Liver (tissue), 9 donors: ENCODE results near the gene NCAPG2. TPM values are rescaled to one million over a fixed set of nuclear protein-coding genes. Genes with fewer than 3 reads are reported as not detected.

ENCODE experiments used
- DNase-seq: peaks from one replicate; pipeline ENCODE4 v3.0.0-alpha.2; 2017; ENCODE audit warnings: low spot score
- H3K27ac ChIP-seq, 2 donors: one replicate each; pipeline ENCODE4 v1.7.0; 2013; ENCODE audit warnings: inconsistent platforms in 2 of 2, low read length in 2 of 2, control low read depth in 1 of 2, low read depth in 1 of 2, mild to moderate bottlenecking in 1 of 2
- H3K27me3 ChIP-seq, 4 donors: one replicate each; pipeline versions ENCODE4 v1.6.1 to v1.7.0; 2013; ENCODE audit warnings: low read length in 3 of 4, inconsistent platforms in 1 of 4, mild to moderate bottlenecking in 1 of 4, moderate library complexity in 1 of 4; ENCODE audit not compliant: control insufficient read depth in 4 of 4, insufficient read depth in 4 of 4
- H3K36me3 ChIP-seq, 4 donors: one replicate each; pipeline versions ENCODE4 v1.6.1 to v1.7.0; 2013; ENCODE audit warnings: low read length in 3 of 4, mild to moderate bottlenecking in 3 of 4, low read depth in 1 of 4, moderate library complexity in 1 of 4; ENCODE audit not compliant: control insufficient read depth in 4 of 4, insufficient read depth in 3 of 4
- H3K4me1 ChIP-seq, 4 donors: one replicate each; pipeline versions ENCODE4 v1.6.1 to v1.7.0; 2013; ENCODE audit warnings: low read length in 3 of 4, mild to moderate bottlenecking in 3 of 4, moderate library complexity in 1 of 4; ENCODE audit not compliant: control insufficient read depth in 4 of 4, insufficient read depth in 4 of 4
- H3K4me3 ChIP-seq, 3 donors: one replicate each; pipeline versions ENCODE4 v1.6.1 to v1.7.0; 2013; ENCODE audit warnings: low read length in 3 of 3, control low read depth in 1 of 3, low read depth in 1 of 3, mild to moderate bottlenecking in 1 of 3
- H3K9ac ChIP-seq, 2 donors: one replicate each; pipeline ENCODE4 v1.7.0; 2013; ENCODE audit warnings: low read length in 2 of 2, mild to moderate bottlenecking in 2 of 2, moderate library complexity in 2 of 2, control low read depth in 1 of 2, low read depth in 1 of 2
- H3K9me3 ChIP-seq, 4 donors: one replicate each; pipeline versions ENCODE4 v1.6.1 to v1.7.0; 2013; ENCODE audit warnings: low read length in 3 of 4; ENCODE audit not compliant: control insufficient read depth in 4 of 4
- EGR1 ChIP-seq, 2 donors: IDR thresholded peaks; 2 replicates each; pipeline ENCODE4 v1.6.1; 2016 to 2018; ENCODE audit warnings: antibody characterized with exemption in 2 of 2, low read depth in 2 of 2
- FOXA1 ChIP-seq: IDR thresholded peaks from 2 replicates; pipeline ENCODE4 v1.6.1; 2016; ENCODE audit warnings: antibody characterized with exemption
- FOXA2 ChIP-seq: IDR thresholded peaks from 2 replicates; pipeline ENCODE4 v1.6.1; 2016; ENCODE audit warnings: antibody characterized with exemption
- GABPA ChIP-seq, 2 donors: IDR thresholded peaks in 1 of 2; conservative IDR thresholded peaks in 1 of 2; 2 replicates each; pipeline ENCODE4 v1.6.1; 2016; ENCODE audit warnings: antibody characterized with exemption in 2 of 2, mild to moderate bottlenecking in 1 of 2, moderate library complexity in 1 of 2
- HNF4A ChIP-seq, 2 donors: conservative IDR thresholded peaks; 2 replicates each; pipeline ENCODE4 v1.6.1; 2016; ENCODE audit warnings: antibody characterized with exemption in 2 of 2, mild to moderate bottlenecking in 2 of 2
- HNF4G ChIP-seq: IDR thresholded peaks from 2 replicates; pipeline ENCODE4 v1.6.1; 2016; ENCODE audit warnings: antibody characterized with exemption
- JUND ChIP-seq, 2 donors: IDR thresholded peaks; 2 replicates each; pipeline ENCODE4 v1.6.1; 2016; ENCODE audit warnings: antibody characterized with exemption in 2 of 2
- NR2F2 ChIP-seq: IDR thresholded peaks from 2 replicates; pipeline ENCODE4 v1.6.1; 2016; ENCODE audit warnings: antibody characterized with exemption
- RAD21 ChIP-seq, 2 donors: IDR thresholded peaks; 2 replicates each; pipeline ENCODE4 v1.6.1; 2016; ENCODE audit warnings: antibody characterized with exemption in 2 of 2, mild to moderate bottlenecking in 2 of 2
- RXRA ChIP-seq, 2 donors: IDR thresholded peaks; 2 replicates each; pipeline ENCODE4 v1.6.1; 2017 to 2018; ENCODE audit warnings: antibody characterized with exemption in 2 of 2, mild to moderate bottlenecking in 1 of 2
- SP1 ChIP-seq: IDR thresholded peaks from 2 replicates; pipeline ENCODE4 v1.6.1; 2018; ENCODE audit warnings: antibody characterized with exemption, mild to moderate bottlenecking
- TAF1 ChIP-seq: conservative IDR thresholded peaks from 2 replicates; pipeline ENCODE4 v1.6.1; 2016; ENCODE audit warnings: antibody characterized with exemption, mild to moderate bottlenecking
- YY1 ChIP-seq: IDR thresholded peaks from 2 replicates; pipeline ENCODE4 v1.6.1; 2016; ENCODE audit warnings: antibody characterized with exemption, mild to moderate bottlenecking
- WGBS: extraction: QIAGEN DNeasy Blood & Tissue Kit; methylation state at CpG from one replicate; pipeline ENCODE4 v1.1.7; 2013; 5-methylcytosine and 5-hydroxymethylcytosine counted together
- polyA plus RNA-seq, 2 donors: library from polyadenylated mRNA; stranded (reverse) in 1 of 2; unstranded in 1 of 2; fragments of 200-250 nt in 1 of 2; fragments of >200 nt in 1 of 2; fragmentation: Nextera tagmentation in 1 of 2; extraction: Ambion mirVana in 1 of 2; gene quantifications; one replicate each; pipeline versions ENCODE4 v1.2.1 to v1.2.3, GENCODE V29; 2013 to 2015
- total RNA-seq, 2 donors: library from RNA; depleted of rRNA; stranded (reverse); fragments of >200 nt; gene quantifications; one replicate each; pipeline ENCODE4 v1.2.3, GENCODE V29; 2014
- TF ChIP-seq, protein P1 (sequence below): IDR thresholded peaks from 2 replicates; pipeline ENCODE4 v1.6.1; 2016; ENCODE audit warnings: antibody characterized with exemption
- TF ChIP-seq, protein P2 (sequence below): IDR thresholded peaks from 2 replicates; pipeline ENCODE4 v1.6.1; 2016; ENCODE audit warnings: antibody characterized with exemption
- TF ChIP-seq, protein P3 (sequence below): IDR thresholded peaks from 2 replicates; pipeline ENCODE4 v1.6.1; 2016; ENCODE audit warnings: antibody characterized with exemption, mild to moderate bottlenecking
- donor health status: healthy.
- donor health status: healthy.
- donor health status: healthy.
- donor health status: healthy.
- donor health status: healthy.

The NCAPG2 gene
- total and polyA plus RNA-seq, 4 donors: 0.89 to 37.4 (median 3.7) TPM

DNA sequence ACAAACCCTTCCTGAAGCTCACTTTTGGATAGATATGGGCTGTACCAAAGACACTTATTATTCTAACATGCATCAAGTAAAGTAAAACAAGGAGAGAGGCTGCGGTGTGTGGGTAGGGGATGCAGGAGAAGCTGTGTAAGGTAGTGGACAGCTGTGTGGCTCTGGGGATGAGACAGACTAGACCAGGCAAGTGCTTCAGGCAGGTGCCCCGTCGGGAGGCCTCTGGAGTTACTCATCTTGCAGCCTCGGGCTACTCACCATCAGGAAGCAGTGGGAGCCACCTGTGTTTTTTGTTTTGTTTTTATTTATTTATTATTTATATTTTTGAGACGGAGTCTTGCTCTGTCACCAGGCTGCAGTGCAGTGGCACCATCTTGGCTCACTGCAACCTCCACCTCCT is 49.3 kb upstream of the NCAPG2 start:
- Histone ChIP-seq H3K9ac (no peak overlapping the region), H3K4me1 (no peaks in the 10 kb centered on the region), H3K27ac (no peak overlapping the region), H3K36me3 (peaks cover 0 to 33% (median 16%) of the 10 kb centered on the region in 4 donors), H3K9me3 (no peaks in the 10 kb centered on the region), H3K27me3 (no peaks in the 10 kb centered on the region), H3K4me3 (no peak overlapping the region)
- no peak for DNase-seq
- no peak for TF ChIP-seq HNF4A (conservative IDR thresholded peaks at IDR 0.05)
- 96% methylated on average over 5 of the region's 5 CpGs for WGBS

DNA sequence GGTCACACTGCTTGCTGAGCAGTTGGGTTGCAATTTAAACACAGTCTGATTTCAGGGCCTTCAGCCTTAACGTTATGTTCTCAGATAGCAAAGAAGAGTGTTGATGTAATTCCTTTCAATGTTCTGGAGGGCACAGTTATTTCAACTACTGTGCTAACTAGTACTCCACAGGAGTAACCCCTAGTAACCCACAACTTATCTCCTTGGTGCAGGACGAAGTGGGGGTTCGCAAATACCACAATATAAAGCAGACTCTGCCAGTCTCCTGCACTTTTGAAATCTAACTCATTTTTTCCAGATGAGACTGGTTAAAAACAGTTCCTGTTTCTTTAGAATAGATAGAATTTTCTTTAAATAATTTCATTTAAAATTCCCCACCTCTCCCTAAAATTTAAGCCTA is 47.1 kb upstream of the NCAPG2 start:
- 94% methylated on average over 3 of the region's 3 CpGs for WGBS
- TF ChIP-seq, protein P1, sequence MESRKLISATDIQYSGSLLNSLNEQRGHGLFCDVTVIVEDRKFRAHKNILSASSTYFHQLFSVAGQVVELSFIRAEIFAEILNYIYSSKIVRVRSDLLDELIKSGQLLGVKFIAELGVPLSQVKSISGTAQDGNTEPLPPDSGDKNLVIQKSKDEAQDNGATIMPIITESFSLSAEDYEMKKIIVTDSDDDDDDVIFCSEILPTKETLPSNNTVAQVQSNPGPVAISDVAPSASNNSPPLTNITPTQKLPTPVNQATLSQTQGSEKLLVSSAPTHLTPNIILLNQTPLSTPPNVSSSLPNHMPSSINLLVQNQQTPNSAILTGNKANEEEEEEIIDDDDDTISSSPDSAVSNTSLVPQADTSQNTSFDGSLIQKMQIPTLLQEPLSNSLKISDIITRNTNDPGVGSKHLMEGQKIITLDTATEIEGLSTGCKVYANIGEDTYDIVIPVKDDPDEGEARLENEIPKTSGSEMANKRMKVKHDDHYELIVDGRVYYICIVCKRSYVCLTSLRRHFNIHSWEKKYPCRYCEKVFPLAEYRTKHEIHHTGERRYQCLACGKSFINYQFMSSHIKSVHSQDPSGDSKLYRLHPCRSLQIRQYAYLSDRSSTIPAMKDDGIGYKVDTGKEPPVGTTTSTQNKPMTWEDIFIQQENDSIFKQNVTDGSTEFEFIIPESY: no peak
- no peak for TF ChIP-seq HNF4G
- no peak for TF ChIP-seq TAF1
- TF ChIP-seq YY1: no peak
- TF ChIP-seq FOXA2: no peak
- no peak for TF ChIP-seq SP1
- no peak for TF ChIP-seq RXRA (IDR thresholded peaks at IDR 0.05)
- TF ChIP-seq JUND (IDR thresholded peaks at IDR 0.05): no peak
- no peaks in the 10 kb centered on the region for H3K4me1 ChIP-seq
- H3K27ac ChIP-seq: no peak overlapping the region
- H3K36me3 ChIP-seq: peaks cover 0 to 31% (median 17%) of the 10 kb centered on the region in 4 donors
- no peaks in the 10 kb centered on the region for H3K9me3 ChIP-seq
- DNase-seq: no peak
- H3K4me3 ChIP-seq: no peak overlapping the region
- H3K27me3 ChIP-seq: no peaks in the 10 kb centered on the region
- no peak overlapping the region for H3K9ac ChIP-seq

- TF ChIP-seq RXRA (IDR thresholded peaks at IDR 0.05) (no peak), TAF1 (no peak), RAD21 (IDR thresholded peaks at IDR 0.05) (no peak), SP1 (no peak), FOXA1 (no peak), JUND (IDR thresholded peaks at IDR 0.05) (no peak), FOXA2 (no peak), EGR1 (IDR thresholded peaks at IDR 0.05; ENCODE audit: low read depth in 2 of 2) (no peak), NR2F2 (no peak), HNF4A (conservative IDR thresholded peaks at IDR 0.05) (no peak), GABPA (IDR thresholded peaks at IDR 0.05 in 1 of 2, conservative IDR thresholded peaks at IDR 0.05 in 1 of 2) (no peak), HNF4G (no peak)
- TF ChIP-seq, protein P2, sequence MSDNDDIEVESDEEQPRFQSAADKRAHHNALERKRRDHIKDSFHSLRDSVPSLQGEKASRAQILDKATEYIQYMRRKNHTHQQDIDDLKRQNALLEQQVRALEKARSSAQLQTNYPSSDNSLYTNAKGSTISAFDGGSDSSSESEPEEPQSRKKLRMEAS: no peak
- TF ChIP-seq, protein P3, sequence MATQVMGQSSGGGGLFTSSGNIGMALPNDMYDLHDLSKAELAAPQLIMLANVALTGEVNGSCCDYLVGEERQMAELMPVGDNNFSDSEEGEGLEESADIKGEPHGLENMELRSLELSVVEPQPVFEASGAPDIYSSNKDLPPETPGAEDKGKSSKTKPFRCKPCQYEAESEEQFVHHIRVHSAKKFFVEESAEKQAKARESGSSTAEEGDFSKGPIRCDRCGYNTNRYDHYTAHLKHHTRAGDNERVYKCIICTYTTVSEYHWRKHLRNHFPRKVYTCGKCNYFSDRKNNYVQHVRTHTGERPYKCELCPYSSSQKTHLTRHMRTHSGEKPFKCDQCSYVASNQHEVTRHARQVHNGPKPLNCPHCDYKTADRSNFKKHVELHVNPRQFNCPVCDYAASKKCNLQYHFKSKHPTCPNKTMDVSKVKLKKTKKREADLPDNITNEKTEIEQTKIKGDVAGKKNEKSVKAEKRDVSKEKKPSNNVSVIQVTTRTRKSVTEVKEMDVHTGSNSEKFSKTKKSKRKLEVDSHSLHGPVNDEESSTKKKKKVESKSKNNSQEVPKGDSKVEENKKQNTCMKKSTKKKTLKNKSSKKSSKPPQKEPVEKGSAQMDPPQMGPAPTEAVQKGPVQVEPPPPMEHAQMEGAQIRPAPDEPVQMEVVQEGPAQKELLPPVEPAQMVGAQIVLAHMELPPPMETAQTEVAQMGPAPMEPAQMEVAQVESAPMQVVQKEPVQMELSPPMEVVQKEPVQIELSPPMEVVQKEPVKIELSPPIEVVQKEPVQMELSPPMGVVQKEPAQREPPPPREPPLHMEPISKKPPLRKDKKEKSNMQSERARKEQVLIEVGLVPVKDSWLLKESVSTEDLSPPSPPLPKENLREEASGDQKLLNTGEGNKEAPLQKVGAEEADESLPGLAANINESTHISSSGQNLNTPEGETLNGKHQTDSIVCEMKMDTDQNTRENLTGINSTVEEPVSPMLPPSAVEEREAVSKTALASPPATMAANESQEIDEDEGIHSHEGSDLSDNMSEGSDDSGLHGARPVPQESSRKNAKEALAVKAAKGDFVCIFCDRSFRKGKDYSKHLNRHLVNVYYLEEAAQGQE: no peak
- TF ChIP-seq, protein P1: no peak
- no peaks in the 10 kb centered on the region for H3K4me1 ChIP-seq
Observed at GRCh38 chr7:158751199-158751598, 46.6 kb upstream of the NCAPG2 start.

More at GRCh38 chr7:158751199-158751598, 46.6 kb upstream of the NCAPG2 start:
- peaks cover 0 to 30% (median 17%) of the 10 kb centered on the region in 4 donors for H3K36me3 ChIP-seq
- no peak overlapping the region for H3K9ac ChIP-seq
- 98% methylated on average over 2 of the region's 2 CpGs for WGBS
- no peak overlapping the region for H3K27ac ChIP-seq
- H3K27me3 ChIP-seq: no peaks in the 10 kb centered on the region
- H3K9me3 ChIP-seq: no peaks in the 10 kb centered on the region
- DNase-seq: no peak
- no peak overlapping the region for H3K4me3 ChIP-seq
